A549 (cell line): Measurements from ENCODE around the gene ANP32E. TPM values are rescaled to one million over a fixed set of nuclear protein-coding genes. Genes with fewer than 3 reads are reported as not detected.

ENCODE experiments used
- ATAC-seq, 2 experiments: fragments of 200-7000 bp in 1 of 2; fragments of >200 bp in 1 of 2; cut with Nextera tagmentation in 1 of 2; cut with Tn5 transposase in 1 of 2; 3 replicates each; pipeline versions ENCODE4 v1.8.0 to v1.9.1; 2018 to 2020; ENCODE audit warnings: mild to moderate bottlenecking in 1 of 2, moderate library complexity in 1 of 2
- CTCF ChIA-PET: fragments of 300-600 bp; sonication (Branson Sonifier 250); formaldehyde crosslinking; extraction: SDS; loops from one replicate; lab custom pipeline; 2021; ENCODE audit warnings: antibody characterized with exemption, inconsistent platforms; lab: Yijun Ruan, JAX
- POLR2A ChIA-PET: fragments of 350-600 bp; formaldehyde crosslinking; extraction: SDS; loops from one replicate; lab custom pipeline; 2021; ENCODE audit warnings: antibody characterized with exemption, inconsistent platforms; lab: Yijun Ruan, JAX
- DNase-seq, 2 experiments: peaks; one replicate each; pipeline versions ENCODE4 v3.0.0 to v3.0.0-alpha.2; 2011 to 2016; ENCODE audit warnings: low read depth in 1 of 2, low spot score in 1 of 2
- FAIRE-seq: peaks from 2 replicates; lab custom pipeline; 2011; peaks lifted over from hg19 to GRCh38; lab: Jason Lieb, UNC
- H3K27ac ChIP-seq, 2 experiments: fragments of >200 bp; sonication (Bioruptor Twin); formaldehyde crosslinking; 3 replicates each; pipeline ENCODE4 v1.5.1; 2016 to 2017
- H3K4me1 ChIP-seq: fragments of >200 bp; sonication (Bioruptor Twin); formaldehyde crosslinking; 3 replicates; pipeline ENCODE4 v1.6.1; 2016
- H3K4me2 ChIP-seq: fragments of >200 bp; sonication (Bioruptor Twin); formaldehyde crosslinking; 3 replicates; pipeline ENCODE4 v1.6.1; 2016
- H3K4me3 ChIP-seq: fragments of >200 bp; sonication (Bioruptor Twin); formaldehyde crosslinking; 3 replicates; pipeline ENCODE4 v1.5.1; 2016
- H3K9me3 ChIP-seq: fragments of >200 bp; sonication (Bioruptor Twin); formaldehyde crosslinking; 3 replicates; pipeline ENCODE4 v1.6.1; 2016
- CBX2 ChIP-seq: fragments of 200-600 bp; sonication (generic); IDR thresholded peaks from 2 replicates; pipeline ENCODE4 v1.6.1; 2016; ENCODE audit warnings: low read depth, mild to moderate bottlenecking, borderline replicate concordance
- CEBPB ChIP-seq, 2 experiments: fragments of >200 bp in 1 of 2; sonication (Bioruptor Twin) in 1 of 2; formaldehyde crosslinking in 1 of 2; IDR thresholded peaks; 2 replicates each; pipeline ENCODE4 v1.6.1; 2012 to 2016
- EHMT2 ChIP-seq: fragments of 200-600 bp; sonication (generic); IDR thresholded peaks from 2 replicates; pipeline ENCODE4 v1.6.1; 2016; ENCODE audit warnings: antibody characterized with exemption, low read depth, mild to moderate bottlenecking, moderate library complexity
- ESRRA ChIP-seq: fragments of 150-350 bp; IDR thresholded peaks from 2 replicates; pipeline ENCODE4 v1.6.1; 2014; ENCODE audit warnings: mild to moderate bottlenecking, low read length, borderline replicate concordance
- HDAC2 ChIP-seq: fragments of 200-600 bp; sonication (generic); IDR thresholded peaks from 2 replicates; pipeline ENCODE4 v1.6.1; 2016
- KDM1A ChIP-seq: fragments of 200-600 bp; sonication (generic); IDR thresholded peaks from 2 replicates; pipeline ENCODE4 v1.6.1; 2016; ENCODE audit warnings: low read depth, mild to moderate bottlenecking
- MAFK ChIP-seq: fragments of 450-650 bp; IDR thresholded peaks from 2 replicates; pipeline ENCODE4 v1.6.1; 2014; ENCODE audit not compliant: partially characterized antibody
- NFE2L2 ChIP-seq: fragments of 150-350 bp; conservative IDR thresholded peaks from 2 replicates; pipeline ENCODE4 v1.6.1; 2014; ENCODE audit warnings: low read length
- POLR2AphosphoS2 ChIP-seq: conservative IDR thresholded peaks from 2 replicates; pipeline ENCODE4 v1.6.1; 2012; ENCODE audit warnings: low read length, improper control_type of control experiment, inconsistent platforms
- RAD21 ChIP-seq, 2 experiments: fragments of >200 bp in 1 of 2; sonication (Bioruptor Twin) in 1 of 2; formaldehyde crosslinking in 1 of 2; IDR thresholded peaks in 1 of 2; conservative IDR thresholded peaks in 1 of 2; 2 replicates in 1 of 2; 3 replicates in 1 of 2; pipeline ENCODE4 v1.6.1; 2012 to 2018; ENCODE audit warnings: inconsistent platforms in 1 of 2
- RARB ChIP-seq: fragments of 250-450 bp; sonication (Bioruptor Pico); IDR thresholded peaks from 2 replicates; pipeline ENCODE4 v1.8.0; 2021; ENCODE audit warnings: mild to moderate bottlenecking, moderate library complexity
- RFX5 ChIP-seq: fragments of 450-650 bp; IDR thresholded peaks from 2 replicates; pipeline ENCODE4 v1.7.1; 2014; ENCODE audit warnings: antibody characterized with exemption, mild to moderate bottlenecking, moderate library complexity
- SMC3 ChIP-seq: fragments of >200 bp; sonication (Bioruptor Twin); formaldehyde crosslinking; IDR thresholded peaks from 3 replicates; pipeline ENCODE4 v1.6.1; 2018; ENCODE audit warnings: inconsistent platforms
- TP53 ChIP-seq: fragments of 250-450 bp; sonication (Bioruptor Pico); IDR thresholded peaks from 2 replicates; pipeline ENCODE4 v1.5.0; 2021; ENCODE audit warnings: mild to moderate bottlenecking, moderate library complexity
- ZFP36 ChIP-seq: fragments of 450-650 bp; IDR thresholded peaks from 2 replicates; pipeline ENCODE4 v1.6.1; 2014; ENCODE audit warnings: borderline replicate concordance; ENCODE audit not compliant: partially characterized antibody
- WGBS: methylation state at CpG from one replicate; pipeline ENCODE4 v1.1.6; 2017; ENCODE audit errors: missing lambda C conversion rate; 5-methylcytosine and 5-hydroxymethylcytosine counted together
- polyA plus RNA-seq, 4 experiments: library from polyadenylated mRNA; depleted of rRNA in 3 of 4; stranded (reverse); fragments of >200 nt; fragmentation: RNase III in 1 of 4; extraction: RNeasy Plus Mini Kit Qiagen cat#74134 plus additional on column Dnase treatment in 1 of 4; gene quantifications; 2 replicates in 3 of 4; 3 replicates in 1 of 4; pipeline ENCODE4 v1.2.3, GENCODE V29; 2011 to 2017
- TF ChIP-seq, protein P1 (sequence below): fragments of >200 bp; sonication (Bioruptor Twin); formaldehyde crosslinking; IDR thresholded peaks from 3 replicates; pipeline ENCODE4 v1.5.1; 2016
- TF ChIP-seq, protein P2 (sequence below): IDR thresholded peaks from 2 replicates; pipeline ENCODE4 v1.6.1; 2012; ENCODE audit warnings: low read depth, borderline replicate concordance
- TF ChIP-seq, protein P3 (sequence below): fragments of 150-350 bp; IDR thresholded peaks from 2 replicates; pipeline ENCODE4 v1.6.1; 2014; ENCODE audit warnings: low read depth, mild to moderate bottlenecking, low read length

ANP32E gene
- polyA plus RNA-seq, 2 of the 4 experiments (the other 2 are of a cell fraction) = 60.0 to 128 TPM

DNA sequence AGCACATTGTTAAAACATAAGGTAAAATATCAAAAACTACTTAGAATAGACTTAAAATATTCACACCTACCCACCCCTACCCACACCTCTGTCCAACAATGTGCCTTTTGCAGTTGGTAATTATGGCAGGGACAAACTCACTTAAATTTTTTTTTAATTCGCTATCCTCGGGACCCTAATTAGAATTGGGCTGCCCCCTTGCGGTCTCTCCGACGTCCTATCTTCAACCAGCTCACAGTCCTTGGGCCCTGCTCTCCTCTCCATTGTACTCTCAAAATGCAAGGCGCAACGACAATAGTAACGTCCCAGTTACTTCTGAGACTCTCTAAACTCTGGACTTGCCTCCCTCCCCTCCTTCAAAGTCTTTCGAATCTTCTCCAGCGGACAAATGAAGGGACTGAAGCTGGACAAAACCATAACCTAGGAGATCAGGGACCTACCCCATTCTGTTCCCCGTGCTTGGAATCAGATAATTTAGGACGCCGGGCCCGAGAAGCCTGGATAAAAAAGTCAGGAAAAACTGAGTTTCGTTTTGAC lies 45.4 kb upstream of the ANP32E start:
- peak overlapping the region; percentile 77 to 78 for H3K27ac ChIP-seq
- TF ChIP-seq RARB (no peak), RAD21 (conservative IDR thresholded peaks at IDR 0.05 in 1 of 2, IDR thresholded peaks at IDR 0.05 in 1 of 2) (peak; percentile 72 to 74), SMC3 (peak; percentile 70)
- TF ChIP-seq, protein P1, sequence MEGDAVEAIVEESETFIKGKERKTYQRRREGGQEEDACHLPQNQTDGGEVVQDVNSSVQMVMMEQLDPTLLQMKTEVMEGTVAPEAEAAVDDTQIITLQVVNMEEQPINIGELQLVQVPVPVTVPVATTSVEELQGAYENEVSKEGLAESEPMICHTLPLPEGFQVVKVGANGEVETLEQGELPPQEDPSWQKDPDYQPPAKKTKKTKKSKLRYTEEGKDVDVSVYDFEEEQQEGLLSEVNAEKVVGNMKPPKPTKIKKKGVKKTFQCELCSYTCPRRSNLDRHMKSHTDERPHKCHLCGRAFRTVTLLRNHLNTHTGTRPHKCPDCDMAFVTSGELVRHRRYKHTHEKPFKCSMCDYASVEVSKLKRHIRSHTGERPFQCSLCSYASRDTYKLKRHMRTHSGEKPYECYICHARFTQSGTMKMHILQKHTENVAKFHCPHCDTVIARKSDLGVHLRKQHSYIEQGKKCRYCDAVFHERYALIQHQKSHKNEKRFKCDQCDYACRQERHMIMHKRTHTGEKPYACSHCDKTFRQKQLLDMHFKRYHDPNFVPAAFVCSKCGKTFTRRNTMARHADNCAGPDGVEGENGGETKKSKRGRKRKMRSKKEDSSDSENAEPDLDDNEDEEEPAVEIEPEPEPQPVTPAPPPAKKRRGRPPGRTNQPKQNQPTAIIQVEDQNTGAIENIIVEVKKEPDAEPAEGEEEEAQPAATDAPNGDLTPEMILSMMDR = peak; percentile 80
- TF ChIP-seq, all 56 proteins: peak for 3
- ChIA-PET CTCF (interaction anchor here (0.6 to 13.0 kb wide), 19 partner anchors 9 to 874 kb away, joined by 3 to 172 read pairs (median 3); partner anchors contain the start of genes APH1A, C1orf54 and CA14), POLR2A (interaction anchor here (0.9 to 1.2 kb wide), 4 partner anchors 12 to 235 kb away, joined by 3 to 8 read pairs (median 6); partner anchors contain the start of genes APH1A and FALEC)
- 2% methylated on average over 15 of the region's 15 CpGs for WGBS
- Histone ChIP-seq H3K4me3 (peak overlapping the region; percentile 52), H3K4me1 (peaks cover 13% of the 10 kb centered on the region; the same call in 2 of the 3 replicates), H3K4me2 (peak overlapping the region; percentile 95), H3K9me3 (no peaks in the 10 kb centered on the region; the same call in 2 of the 3 replicates)
- peak; percentile 76 to 91 for ATAC-seq
- no peak for FAIRE-seq
- DNase-seq = peak; percentile 53 to 73

DNA sequence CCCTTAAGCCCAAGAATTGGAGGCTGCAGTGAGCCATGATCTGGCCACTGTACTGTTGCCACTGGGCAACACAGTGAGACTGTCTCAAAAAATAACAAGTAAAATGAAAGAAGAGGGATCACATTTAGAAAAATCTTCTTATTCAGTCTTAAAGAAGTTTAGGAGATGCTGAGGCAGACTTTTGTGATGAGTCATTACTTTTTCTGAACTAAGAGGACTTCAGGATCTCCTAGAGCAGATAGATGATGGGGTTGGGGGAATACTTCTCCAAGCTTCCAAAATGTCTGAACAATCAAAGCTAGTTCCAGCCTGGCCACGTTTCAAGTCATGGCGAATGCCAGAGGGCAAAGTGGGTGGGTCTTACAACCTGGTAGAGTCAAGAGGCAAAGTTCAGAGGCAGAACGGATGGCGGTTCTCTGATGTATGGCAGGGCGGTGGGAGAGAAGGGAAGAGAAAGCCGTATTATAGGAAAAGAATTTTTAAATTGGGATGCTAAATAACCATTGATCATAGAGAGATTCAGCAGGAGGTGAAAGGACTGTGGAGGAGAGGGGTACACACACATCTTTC lies 44.3 kb upstream of the ANP32E start:
- FAIRE-seq (no peak), ATAC-seq (no peak), DNase-seq (no peak)
- POLR2A ChIA-PET = interaction anchor here (0.9 kb wide), 1 partner anchor 11 kb away, joined by 6 read pairs; the partner anchor contains the start of gene APH1A
- peak overlapping the region; percentile 95 for H3K4me2 ChIP-seq
- CTCF ChIA-PET = interaction anchor here (0.6 to 13.0 kb wide), 7 partner anchors 9 to 476 kb away, joined by 3 to 172 read pairs (median 6); partner anchors contain the start of genes APH1A, C1orf54 and CA14
- no peaks in the 10 kb centered on the region; the same call in 2 of the 3 replicates for H3K9me3 ChIP-seq
- WGBS = 72% methylated on average over 6 of the region's 6 CpGs
- peaks cover 13% of the 10 kb centered on the region; the same call in 2 of the 3 replicates for H3K4me1 ChIP-seq
- TF ChIP-seq EHMT2 = no peak
- 0 out of 2 replicates have a peak, but pooled peaks have one; percentile 33 for TF ChIP-seq NFE2L2
- no peak for TF ChIP-seq SMC3
- TF ChIP-seq MAFK = peak; percentile 83
- TF ChIP-seq, protein P1 = no peak
- no peak for TF ChIP-seq HDAC2
- TF ChIP-seq CEBPB (IDR thresholded peaks at IDR 0.05) = no peak
- no peak for TF ChIP-seq CBX2
- TF ChIP-seq, protein P2, sequence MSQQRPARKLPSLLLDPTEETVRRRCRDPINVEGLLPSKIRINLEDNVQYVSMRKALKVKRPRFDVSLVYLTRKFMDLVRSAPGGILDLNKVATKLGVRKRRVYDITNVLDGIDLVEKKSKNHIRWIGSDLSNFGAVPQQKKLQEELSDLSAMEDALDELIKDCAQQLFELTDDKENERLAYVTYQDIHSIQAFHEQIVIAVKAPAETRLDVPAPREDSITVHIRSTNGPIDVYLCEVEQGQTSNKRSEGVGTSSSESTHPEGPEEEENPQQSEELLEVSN = no peak
- TF ChIP-seq RFX5 = no peak
- no peak for TF ChIP-seq ESRRA
- no peak for TF ChIP-seq POLR2AphosphoS2
- no peak for TF ChIP-seq ZFP36
- TF ChIP-seq TP53 (CRISPR knock-in tag) = no peak
- no peak for TF ChIP-seq KDM1A
- TF ChIP-seq, protein P3, sequence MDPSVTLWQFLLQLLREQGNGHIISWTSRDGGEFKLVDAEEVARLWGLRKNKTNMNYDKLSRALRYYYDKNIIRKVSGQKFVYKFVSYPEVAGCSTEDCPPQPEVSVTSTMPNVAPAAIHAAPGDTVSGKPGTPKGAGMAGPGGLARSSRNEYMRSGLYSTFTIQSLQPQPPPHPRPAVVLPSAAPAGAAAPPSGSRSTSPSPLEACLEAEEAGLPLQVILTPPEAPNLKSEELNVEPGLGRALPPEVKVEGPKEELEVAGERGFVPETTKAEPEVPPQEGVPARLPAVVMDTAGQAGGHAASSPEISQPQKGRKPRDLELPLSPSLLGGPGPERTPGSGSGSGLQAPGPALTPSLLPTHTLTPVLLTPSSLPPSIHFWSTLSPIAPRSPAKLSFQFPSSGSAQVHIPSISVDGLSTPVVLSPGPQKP = no peak
- H3K27ac ChIP-seq = peak overlapping the region in 1 of 2 experiments; percentile 78; a peak in 1 of 6 replicates
- H3K4me3 ChIP-seq = no peak overlapping the region
